ENCODE data around the gene MEGF6. TPM values are rescaled to one million over a fixed set of nuclear protein-coding genes. Genes with fewer than 3 reads are reported as not detected.

Gene MEGF6, protein sequence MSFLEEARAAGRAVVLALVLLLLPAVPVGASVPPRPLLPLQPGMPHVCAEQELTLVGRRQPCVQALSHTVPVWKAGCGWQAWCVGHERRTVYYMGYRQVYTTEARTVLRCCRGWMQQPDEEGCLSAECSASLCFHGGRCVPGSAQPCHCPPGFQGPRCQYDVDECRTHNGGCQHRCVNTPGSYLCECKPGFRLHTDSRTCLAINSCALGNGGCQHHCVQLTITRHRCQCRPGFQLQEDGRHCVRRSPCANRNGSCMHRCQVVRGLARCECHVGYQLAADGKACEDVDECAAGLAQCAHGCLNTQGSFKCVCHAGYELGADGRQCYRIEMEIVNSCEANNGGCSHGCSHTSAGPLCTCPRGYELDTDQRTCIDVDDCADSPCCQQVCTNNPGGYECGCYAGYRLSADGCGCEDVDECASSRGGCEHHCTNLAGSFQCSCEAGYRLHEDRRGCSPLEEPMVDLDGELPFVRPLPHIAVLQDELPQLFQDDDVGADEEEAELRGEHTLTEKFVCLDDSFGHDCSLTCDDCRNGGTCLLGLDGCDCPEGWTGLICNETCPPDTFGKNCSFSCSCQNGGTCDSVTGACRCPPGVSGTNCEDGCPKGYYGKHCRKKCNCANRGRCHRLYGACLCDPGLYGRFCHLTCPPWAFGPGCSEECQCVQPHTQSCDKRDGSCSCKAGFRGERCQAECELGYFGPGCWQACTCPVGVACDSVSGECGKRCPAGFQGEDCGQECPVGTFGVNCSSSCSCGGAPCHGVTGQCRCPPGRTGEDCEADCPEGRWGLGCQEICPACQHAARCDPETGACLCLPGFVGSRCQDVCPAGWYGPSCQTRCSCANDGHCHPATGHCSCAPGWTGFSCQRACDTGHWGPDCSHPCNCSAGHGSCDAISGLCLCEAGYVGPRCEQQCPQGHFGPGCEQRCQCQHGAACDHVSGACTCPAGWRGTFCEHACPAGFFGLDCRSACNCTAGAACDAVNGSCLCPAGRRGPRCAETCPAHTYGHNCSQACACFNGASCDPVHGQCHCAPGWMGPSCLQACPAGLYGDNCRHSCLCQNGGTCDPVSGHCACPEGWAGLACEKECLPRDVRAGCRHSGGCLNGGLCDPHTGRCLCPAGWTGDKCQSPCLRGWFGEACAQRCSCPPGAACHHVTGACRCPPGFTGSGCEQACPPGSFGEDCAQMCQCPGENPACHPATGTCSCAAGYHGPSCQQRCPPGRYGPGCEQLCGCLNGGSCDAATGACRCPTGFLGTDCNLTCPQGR (N-terminal part only)
- total RNA-seq: 0.68 and 3.1 TPM in 2 replicates

DNA sequence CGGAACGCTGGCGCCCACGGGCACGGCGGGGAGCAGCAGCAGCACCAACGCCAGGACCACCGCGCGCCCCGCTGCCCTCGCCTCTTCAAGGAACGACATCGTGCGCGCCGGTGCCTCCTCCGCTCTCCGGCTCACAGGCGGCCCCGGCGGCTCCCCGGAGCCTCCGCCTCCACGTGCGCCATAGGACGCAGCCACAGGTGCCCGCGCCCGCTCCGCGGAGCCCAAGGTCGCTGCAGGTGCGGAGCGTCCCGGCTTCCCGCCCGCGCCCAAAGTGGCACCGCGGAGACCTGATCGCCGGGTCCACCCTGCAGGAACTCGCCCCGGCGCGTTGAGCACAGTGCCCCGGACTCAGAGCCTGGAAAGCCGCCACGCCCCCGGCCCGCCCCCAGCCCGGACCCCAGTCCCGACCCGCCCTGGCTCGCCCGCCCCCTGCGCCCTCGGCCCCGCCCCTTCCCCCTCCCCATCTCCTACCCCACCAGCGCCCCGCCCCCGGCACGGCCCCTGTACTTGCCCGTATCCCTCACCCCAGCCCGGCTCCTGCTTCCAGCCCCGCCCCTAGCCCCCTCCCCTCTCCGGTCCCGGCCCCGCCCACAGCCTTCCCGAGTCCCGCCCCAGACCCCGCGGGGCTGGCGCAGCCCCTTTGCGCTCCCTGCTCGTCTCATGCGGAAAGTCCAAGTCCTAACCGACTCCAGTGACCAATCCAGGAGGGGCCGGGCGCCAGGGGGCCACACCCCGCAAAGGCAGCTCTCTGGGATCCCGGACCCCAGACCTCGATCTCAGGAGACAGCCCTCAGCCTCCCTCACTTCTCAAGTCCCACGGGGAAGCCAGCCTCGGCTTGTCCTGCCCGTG is at the start of gene MEGF6:
TSS of gene MEGF6 (minus strand) at position 339 of the 850 bp plus-strand sequence. CDS start at position 99, 240 bp downstream.

DNA sequence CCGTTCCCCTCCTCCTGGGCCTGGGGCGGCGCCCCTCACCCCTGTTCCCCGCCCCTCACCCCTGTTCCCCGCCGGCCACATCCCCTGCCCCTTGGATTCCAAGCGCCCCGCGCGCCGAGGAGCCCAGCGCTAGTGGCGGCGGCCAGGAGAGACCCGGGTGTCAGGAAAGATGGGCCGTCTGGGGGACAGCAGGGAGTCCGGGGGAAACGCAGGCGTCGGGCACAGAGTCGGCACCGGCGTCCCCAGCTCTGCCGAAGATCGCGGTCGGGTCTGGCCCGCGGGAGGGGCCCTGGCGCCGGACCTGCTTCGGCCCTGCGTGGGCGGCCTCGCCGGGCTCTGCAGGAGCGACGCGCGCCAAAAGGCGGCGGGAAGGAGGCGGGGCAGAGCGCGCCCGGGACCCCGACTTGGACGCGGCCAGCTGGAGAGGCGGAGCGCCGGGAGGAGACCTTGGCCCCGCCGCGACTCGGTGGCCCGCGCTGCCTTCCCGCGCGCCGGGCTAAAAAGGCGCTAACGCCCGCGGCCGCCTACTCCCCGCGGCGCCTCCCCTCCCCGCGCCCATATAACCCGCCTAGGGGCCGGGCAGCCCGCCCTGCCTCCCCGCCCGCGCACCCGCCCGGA is 40.7 kb upstream of the MEGF6 start, which contains the start of gene TP73:
TSS of gene TP73 (plus strand) at position 587 of the 618 bp plus-strand sequence. CDS start 29,850 bp downstream, outside the sequence.

DNA sequence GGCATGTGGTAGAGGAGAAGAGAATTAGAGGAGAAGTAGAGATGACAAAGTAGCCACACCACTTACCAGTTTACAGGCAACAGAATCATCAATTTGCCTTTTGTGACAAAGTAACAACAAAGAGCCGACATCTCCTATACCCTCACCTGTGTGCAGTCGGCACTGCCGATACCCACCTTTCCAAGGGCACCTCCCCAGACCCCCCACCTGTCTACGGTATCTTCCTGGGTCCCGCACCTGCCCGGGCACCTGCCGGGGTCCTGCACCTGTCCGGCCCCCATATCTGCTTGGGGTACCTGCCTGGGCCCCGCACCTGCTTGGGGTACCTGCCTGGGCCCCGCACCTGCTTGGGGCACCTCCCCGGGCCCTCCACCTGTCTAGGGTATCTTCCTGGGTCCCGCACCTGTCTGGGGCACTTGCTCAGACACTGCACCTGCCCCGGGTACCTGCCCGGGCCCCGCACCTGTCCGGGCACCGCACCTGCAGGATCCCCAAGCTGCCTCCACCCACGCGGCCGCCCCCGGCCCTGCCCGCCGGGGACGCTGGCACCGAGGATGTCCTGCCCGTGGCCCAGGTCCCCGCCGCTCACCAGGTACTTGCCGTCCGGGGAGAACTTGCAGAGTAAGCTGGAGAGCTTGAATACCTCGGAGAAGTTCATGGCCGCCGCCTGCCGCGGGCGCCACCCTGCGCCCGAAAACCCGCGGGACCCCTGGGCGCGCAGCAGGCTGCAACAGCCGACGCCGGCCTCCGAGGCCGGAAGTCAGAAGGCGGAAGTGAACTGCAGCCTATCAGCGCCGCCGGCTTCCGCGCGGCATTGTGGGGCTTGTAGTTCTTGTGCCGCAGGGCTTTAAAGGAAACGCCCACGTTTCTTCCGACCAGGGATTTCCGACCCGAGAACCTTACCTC is 38.3 kb upstream of the MEGF6 start, which contains the start of gene WRAP73:
TSS of gene WRAP73 (minus strand) at position 762 of the 906 bp plus-strand sequence. CDS start at position 658, 104 bp downstream.

DNA sequence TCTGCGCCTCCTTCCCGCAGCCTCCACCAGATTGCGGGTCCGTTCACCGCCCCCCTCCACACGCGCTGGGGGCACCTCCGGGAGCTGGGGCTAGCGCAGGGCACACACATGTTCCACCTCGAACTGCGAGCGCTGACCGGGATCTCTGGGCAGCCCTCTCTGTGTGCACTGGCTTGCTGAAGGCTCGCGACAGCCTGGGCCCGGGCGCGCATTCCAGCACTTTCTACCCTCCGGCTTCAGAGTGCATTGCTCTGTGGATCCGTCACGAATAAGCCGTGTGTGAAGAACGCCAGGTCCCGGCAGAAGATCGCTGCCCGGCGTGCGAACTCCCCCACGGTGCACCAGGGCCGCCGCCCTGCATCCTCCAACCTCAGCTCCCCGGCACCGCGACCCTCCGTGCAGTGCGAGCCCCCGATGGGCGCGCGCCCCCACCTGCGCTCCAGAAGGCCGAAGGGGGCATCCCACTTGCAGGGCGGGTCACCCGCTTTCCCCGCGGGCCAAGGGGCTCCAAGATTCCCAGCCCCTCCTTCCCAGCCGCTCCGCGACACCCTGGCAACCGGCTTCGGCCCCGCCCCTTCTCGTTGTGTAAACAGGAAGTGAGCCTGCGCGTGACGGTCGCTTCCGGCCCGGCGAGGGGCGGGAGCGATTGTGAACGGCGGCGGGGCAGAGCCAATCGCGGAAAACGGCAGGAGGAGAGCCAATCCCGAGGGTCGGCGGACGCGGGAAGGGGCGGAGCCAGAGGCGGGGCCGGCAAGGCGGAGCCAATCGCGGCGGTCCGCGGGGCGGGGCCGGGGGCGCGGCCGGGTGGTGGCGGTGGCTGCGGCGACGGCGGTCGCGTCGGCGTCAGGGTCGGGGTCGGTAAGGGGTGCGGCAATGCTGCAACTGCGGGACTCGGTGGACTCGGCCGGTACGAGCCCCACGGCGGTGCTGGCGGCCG is 13.2 kb upstream of the MEGF6 start, which contains the start of gene TPRG1L:
TSS of gene TPRG1L (plus strand) at position 816 of the 937 bp plus-strand sequence. CDS start at position 874, 58 bp downstream.

DNA sequence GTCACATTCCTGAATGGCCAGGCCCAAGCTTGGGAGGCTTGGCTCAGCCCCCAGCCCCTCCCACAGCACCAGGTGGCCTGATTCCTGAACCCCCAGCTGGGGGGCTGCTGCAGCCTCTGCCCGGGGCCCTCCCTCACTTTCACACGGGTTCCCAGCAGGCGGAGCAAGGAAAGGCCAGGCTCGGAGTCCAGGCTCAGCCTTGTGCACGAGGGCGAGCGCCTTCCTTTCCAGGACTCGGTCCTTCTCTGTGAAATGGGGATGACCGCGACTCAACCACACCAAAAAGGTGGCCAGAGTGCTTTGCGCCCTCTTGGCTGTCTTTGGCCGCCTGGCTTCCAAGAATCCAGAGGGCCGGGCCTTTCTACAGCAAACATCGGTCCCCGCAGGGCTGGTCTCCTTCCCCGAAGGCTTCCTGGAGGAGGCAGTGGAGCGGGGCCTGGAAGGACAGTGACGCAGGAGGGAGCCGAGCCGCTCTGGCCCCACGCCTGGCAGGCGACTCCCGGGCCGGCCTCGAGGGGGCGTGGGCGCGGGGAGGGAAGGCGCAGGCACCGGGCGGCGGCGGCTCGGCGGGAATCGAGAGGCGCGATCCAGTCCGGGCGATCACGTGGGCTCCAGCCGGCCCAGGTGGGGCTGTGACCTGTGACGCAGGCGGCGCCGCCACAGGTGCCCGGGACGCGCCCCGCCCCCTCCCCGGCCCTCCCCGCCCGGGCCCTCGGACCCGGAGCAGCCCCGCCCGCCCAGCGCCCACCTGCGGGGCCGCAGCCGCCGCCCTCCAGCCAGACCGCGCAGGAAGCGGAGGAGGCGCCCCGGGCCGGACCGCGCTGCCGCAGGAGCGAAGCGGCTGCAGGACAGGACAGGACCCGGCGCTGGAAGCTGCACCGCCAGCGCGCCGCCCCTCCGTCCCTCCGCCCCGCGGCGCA is 157.2 kb downstream of the MEGF6 start, which contains the start of gene ARHGEF16:
TSS of gene ARHGEF16 (plus strand) at position 775 of the 920 bp plus-strand sequence. CDS start 8,420 bp downstream, outside the sequence.

Other genes starting within 250 kb of the MEGF6 start
- gene ARHGEF16, start 156.8 kb downstream of the MEGF6 start, total RNA-seq: 18.1 and 22.8 TPM in 2 replicates
- 26.0 and 28.8 TPM in 2 replicates for gene TPRG1L, start 13.5 kb upstream of the MEGF6 start, total RNA-seq
- gene WRAP73, start 38.6 kb upstream of the MEGF6 start, total RNA-seq: 22.8 and 27.0 TPM in 2 replicates
- gene TP73, start 41.0 kb upstream of the MEGF6 start, total RNA-seq: 0.36 TPM in 1 of 2 replicates, not detected in the other
- gene CCDC27, start 140.9 kb upstream of the MEGF6 start, total RNA-seq: not detected in 2 replicates
- 0.68 and 1.1 TPM in 2 replicates for gene SMIM1, start 161.2 kb upstream of the MEGF6 start, total RNA-seq
- 43.4 and 46.7 TPM in 2 replicates for gene LRRC47, start 185.0 kb upstream of the MEGF6 start, total RNA-seq
- gene CEP104, start 245.7 kb upstream of the MEGF6 start, total RNA-seq: 39.6 and 71.7 TPM in 2 replicates
- gene DFFB, start 246.0 kb upstream of the MEGF6 start, total RNA-seq: 3.4 and 4.5 TPM in 2 replicates

Data from nasal cavity respiratory epithelium epithelial cell of viscerocranial mucosa (primary cell).